H1 (cell line): ENCODE data around the gene MLANA. TPM values are rescaled to one million over a fixed set of nuclear protein-coding genes. Genes with fewer than 3 reads are reported as not detected.

Experiments
- CTCF ChIA-PET: fragments of 300-600 bp; sonication (Branson Sonifier 250); formaldehyde crosslinking; loops from one replicate; lab custom pipeline; 2021; ENCODE audit not compliant: partially characterized antibody; lab: Charles Lee
- POLR2A ChIA-PET: fragments of 300-600 bp; sonication (Branson Sonifier 250); formaldehyde crosslinking; loops from one replicate; lab custom pipeline; 2021; ENCODE audit warnings: inconsistent platforms; ENCODE audit not compliant: partially characterized antibody; lab: Charles Lee
- DNase-seq, 2 experiments: peaks; one replicate each; pipeline versions ENCODE4 v3.0.0 to v3.0.0-alpha.2; 2010 to 2022; ENCODE audit warnings: low spot score in 2 of 2, low read depth in 1 of 2, mixed read lengths in 1 of 2
- FAIRE-seq: peaks from 2 replicates; lab custom pipeline; 2011; peaks lifted over from hg19 to GRCh38; lab: Jason Lieb, UNC
- H2AFZ ChIP-seq: 2 replicates; pipeline ENCODE4 v1.8.1; 2012; ENCODE audit warnings: low read length, inconsistent platforms
- H2AK5ac ChIP-seq: 2 replicates; pipeline ENCODE4 v1.6.1; 2013; ENCODE audit warnings: low read depth, low read length
- H2BK120ac ChIP-seq: replicated peaks from 2 replicates; pipeline ENCODE3; 2013; ENCODE audit warnings: low read depth, low read length, inconsistent platforms
- H2BK12ac ChIP-seq: 2 replicates; pipeline ENCODE4 v1.6.1; 2013; ENCODE audit warnings: low read depth, low read length
- H2BK15ac ChIP-seq: 2 replicates; pipeline ENCODE4 v1.6.1; 2013; ENCODE audit warnings: low read length
- H2BK20ac ChIP-seq: 2 replicates; pipeline ENCODE4 v1.6.1; 2013; ENCODE audit warnings: low read length
- H2BK5ac ChIP-seq: 2 replicates; pipeline ENCODE4 v1.6.1; 2013; ENCODE audit warnings: low read depth, low read length
- H3K14ac ChIP-seq: 2 replicates; pipeline ENCODE4 v1.6.1; 2013; ENCODE audit warnings: inconsistent platforms; ENCODE audit not compliant: insufficient read length
- H3K18ac ChIP-seq: 2 replicates; pipeline ENCODE4 v1.6.1; 2013; ENCODE audit warnings: low read length; ENCODE audit errors: extremely low read depth
- H3K23ac ChIP-seq: 2 replicates; pipeline ENCODE4 v1.6.1; 2013; ENCODE audit warnings: inconsistent platforms; ENCODE audit not compliant: insufficient read length
- H3K23me2 ChIP-seq: 2 replicates; pipeline ENCODE4 v1.6.1; 2013; ENCODE audit warnings: low read depth, low read length
- H3K27ac ChIP-seq: 2 replicates; pipeline ENCODE4 v1.6.1; 2011; ENCODE audit warnings: low read depth, low read length, inconsistent platforms
- H3K27me3 ChIP-seq, 4 experiments: replicated peaks in 1 of 4; 1 replicate in 1 of 4; 2 replicates in 3 of 4; pipeline versions ENCODE4 v1.6.1 to v1.8.1; 2011 to 2013; ENCODE audit warnings: low read length in 3 of 4, mild to moderate bottlenecking in 3 of 4, inconsistent platforms in 2 of 4, mixed read lengths in 2 of 4, moderate library complexity in 1 of 4; ENCODE audit not compliant: control insufficient read depth in 3 of 4, insufficient read depth in 3 of 4; ENCODE audit errors: extremely low read depth in 1 of 4
- H3K36me3 ChIP-seq, 4 experiments: 2 replicates each; pipeline versions ENCODE4 v1.6.1 to v1.8.1; 2011 to 2013; ENCODE audit warnings: mild to moderate bottlenecking in 4 of 4, low read length in 3 of 4, moderate library complexity in 2 of 4, control low read depth in 1 of 4, inconsistent platforms in 1 of 4; ENCODE audit not compliant: insufficient read depth in 4 of 4, control insufficient read depth in 2 of 4
- H3K4ac ChIP-seq: replicated peaks from 2 replicates; pipeline ENCODE3; 2013; ENCODE audit warnings: low read length, low read depth, mixed read lengths, inconsistent platforms; ENCODE audit not compliant: insufficient read length
- H3K4me1 ChIP-seq, 4 experiments: replicated peaks in 1 of 4; 1 replicate in 1 of 4; 2 replicates in 3 of 4; pipeline versions ENCODE4 v1.6.1 to v1.8.1; 2011 to 2013; ENCODE audit warnings: low read length in 3 of 4, inconsistent platforms in 2 of 4, mixed read lengths in 1 of 4; ENCODE audit not compliant: insufficient read depth in 4 of 4, control insufficient read depth in 3 of 4
- H3K4me2 ChIP-seq, 2 experiments: 2 replicates each; pipeline versions ENCODE4 v1.6.1 to v1.8.1; 2011 to 2013; ENCODE audit warnings: low read depth in 2 of 2, low read length in 2 of 2, control low read depth in 1 of 2, inconsistent platforms in 1 of 2, mild to moderate bottlenecking in 1 of 2; ENCODE audit not compliant: insufficient read depth in 1 of 2
- H3K4me3 ChIP-seq, 4 experiments: fragments of 200-600, 300-600 bp in 1 of 4; sonication (generic), shearing (Covaris generic), sonication (Bioruptor Twin) in 1 of 4; 2 replicates each; pipeline versions ENCODE4 v1.5.1 to v1.8.1; 2011 to 2016; ENCODE audit warnings: low read length in 4 of 4, low read depth in 3 of 4, control low read depth in 2 of 4, inconsistent platforms in 2 of 4, mild to moderate bottlenecking in 2 of 4, mixed read lengths in 1 of 4, moderate library complexity in 1 of 4; ENCODE audit not compliant: insufficient read depth in 2 of 4; ENCODE audit errors: extremely low read depth in 1 of 4
- H3K56ac ChIP-seq: replicated peaks from 2 replicates; pipeline ENCODE3; 2013; ENCODE audit warnings: low read depth, mild to moderate bottlenecking, mixed read lengths, low read length, inconsistent platforms; ENCODE audit not compliant: insufficient read length
- H3K79me1 ChIP-seq: 2 replicates; pipeline ENCODE4 v1.6.1; 2013; ENCODE audit warnings: low read depth, low read length, control low read depth
- H3K79me2 ChIP-seq, 2 experiments: 2 replicates each; pipeline versions ENCODE4 v1.6.1 to v1.8.1; 2012 to 2013; ENCODE audit warnings: low read length in 2 of 2, mild to moderate bottlenecking in 2 of 2, inconsistent platforms in 1 of 2; ENCODE audit not compliant: insufficient read depth in 2 of 2, control insufficient read depth in 1 of 2
- H3K9ac ChIP-seq, 4 experiments: replicated peaks in 1 of 4; 1 replicate in 1 of 4; 2 replicates in 3 of 4; pipeline versions ENCODE4 v1.6.1 to v1.8.1; 2011 to 2013; ENCODE audit warnings: low read depth in 3 of 4, low read length in 3 of 4, control low read depth in 2 of 4, mild to moderate bottlenecking in 2 of 4, moderate library complexity in 2 of 4, inconsistent platforms in 1 of 4; ENCODE audit errors: extremely low read depth in 1 of 4
- H3K9me3 ChIP-seq, 2 experiments: 2 replicates each; pipeline versions ENCODE4 v1.6.1 to v1.8.1; 2012 to 2013; ENCODE audit warnings: mild to moderate bottlenecking in 2 of 2, moderate library complexity in 2 of 2, control low read depth in 1 of 2, inconsistent platforms in 1 of 2, low read depth in 1 of 2, low read length in 1 of 2, mixed read lengths in 1 of 2; ENCODE audit not compliant: insufficient read depth in 2 of 2
- H4K20me1 ChIP-seq, 2 experiments: replicated peaks in 1 of 2; 2 replicates each; pipeline versions ENCODE3 to v1.8.1; 2011 to 2013; ENCODE audit warnings: inconsistent platforms in 2 of 2, low read length in 2 of 2, mild to moderate bottlenecking in 1 of 2; ENCODE audit not compliant: insufficient read depth in 2 of 2, control insufficient read depth in 1 of 2
- H4K5ac ChIP-seq: 2 replicates; pipeline ENCODE4 v1.6.1; 2013; ENCODE audit warnings: low read length, low read depth, mixed read lengths, inconsistent platforms; ENCODE audit not compliant: insufficient read length
- H4K8ac ChIP-seq: 2 replicates; pipeline ENCODE4 v1.8.0; 2013; ENCODE audit warnings: mild to moderate bottlenecking, moderate library complexity, low read length, inconsistent platforms; ENCODE audit not compliant: insufficient read depth; ENCODE audit errors: extremely low read depth
- H4K91ac ChIP-seq: replicated peaks from 2 replicates; pipeline ENCODE3; 2013; ENCODE audit warnings: low read length, mixed read lengths, inconsistent platforms; ENCODE audit not compliant: insufficient read length
- ATF2 ChIP-seq: IDR thresholded peaks from 2 replicates; pipeline ENCODE4 v1.6.1; 2012; ENCODE audit warnings: low read length, inconsistent platforms
- CBX5 ChIP-seq: fragments of 300-800, 300-1000 bp; sonication (generic); IDR thresholded peaks from 2 replicates; pipeline ENCODE4 v1.7.1; 2016; ENCODE audit warnings: antibody characterized with exemption, low read length, low read depth
- CHD1 ChIP-seq: IDR thresholded peaks from 2 replicates; pipeline ENCODE4 v1.6.1; 2012; ENCODE audit warnings: low read depth, low read length, improper control_type of control experiment
- CTBP2 ChIP-seq: IDR thresholded peaks from 2 replicates; pipeline ENCODE4 v1.7.0; 2011; ENCODE audit warnings: borderline replicate concordance, mild to moderate bottlenecking, moderate library complexity, mixed read lengths, low read length; ENCODE audit not compliant: insufficient read depth, insufficient read length
- RFX5 ChIP-seq: IDR thresholded peaks from 2 replicates; pipeline ENCODE4 v1.6.1; 2011; ENCODE audit warnings: low read depth, low read length, improper control_type of control experiment, borderline replicate concordance
- WGBS, 2 experiments: shearing (Covaris generic) in 1 of 2; methylation state at CpG; one replicate each; pipeline versions ENCODE4 v1.1.6 to v1.1.7; 2013 to 2015; ENCODE audit warnings: low lambda C conversion rate in 2 of 2, mixed read lengths in 2 of 2, inconsistent platforms in 1 of 2, low coverage in 1 of 2, missing lambda C conversion rate in 1 of 2; ENCODE audit not compliant: insufficient replicate concordance in 2 of 2, insufficient coverage in 1 of 2, insufficient read length in 1 of 2; ENCODE audit errors: extremely low coverage in 1 of 2, missing lambda C conversion rate in 1 of 2; 5-methylcytosine and 5-hydroxymethylcytosine counted together
- polyA plus RNA-seq, 7 experiments: library from polyadenylated mRNA; depleted of rRNA in 3 of 7; stranded (reverse) in 5 of 7; unstranded in 2 of 7; fragments of >200 nt in 5 of 7; fragments of 200-250 nt in 2 of 7; gene quantifications; 1 replicate in 5 of 7; 2 replicates in 1 of 7; 4 replicates in 1 of 7; pipeline versions ENCODE4 v1.2.1 to v1.2.3, GENCODE V29; 2011 to 2013; ENCODE audit warnings: missing spikeins in 2 of 7, mixed read lengths in 2 of 7
- total RNA-seq: library from RNA; stranded (reverse); fragmentation: NEBNext Ultra II Directional; extraction: Animal tissue kit (Norgen Biotek cat#: 25700); gene quantifications from 2 replicates; pipeline ENCODE4 v1.2.1, GENCODE V29; 2021

MLANA gene
- total and polyA plus RNA-seq, 2 of the 8 experiments (the other 6 are each of a cell fraction or from before 2014, with no cell fraction given) = not detected

GRCh38 chr9:5846501-5846921 lies 44.2 kb upstream of the MLANA start:
- no peak overlapping the region for H2AFZ ChIP-seq
- CTCF ChIA-PET = interaction anchor here (1.2 to 1.5 kb wide), 3 partner anchors 14 to 48 kb away, joined by 3 to 4 read pairs (median 3); partner anchors contain the start of gene ERMP1
- TF ChIP-seq CHD1 (no peak), CBX5 (no peak), RFX5 (no peak), ATF2 (no peak), CTBP2 (no peak)
- FAIRE-seq (no peak), DNase-seq (no peak)
- H4K8ac ChIP-seq = no peak overlapping the region
- H3K23ac ChIP-seq = no peak overlapping the region
- no peak overlapping the region for H2BK12ac ChIP-seq
- 0 out of 4 replicates have a peak, but pooled peaks cover 0 to 3% of the 10 kb centered on the region in 2 experiments for H3K9me3 ChIP-seq
- no peak overlapping the region for H3K14ac ChIP-seq
- H3K27me3 ChIP-seq = no peaks in the 10 kb centered on the region
- no peak overlapping the region for H3K56ac ChIP-seq
- POLR2A ChIA-PET = no interaction called here
- WGBS, 2 experiments = 88% methylated on average over 4 of the region's 4 CpGs; no CpG with 5 or more reads in 1 of the 2 experiments
- H3K79me2 ChIP-seq = no peaks in the 10 kb centered on the region
- H2AK5ac ChIP-seq = no peak overlapping the region
- H3K79me1 ChIP-seq = no peaks in the 10 kb centered on the region
- no peak overlapping the region for H2BK120ac ChIP-seq
- no peak overlapping the region for H4K91ac ChIP-seq
- no peak overlapping the region for H4K5ac ChIP-seq
- no peak overlapping the region for H3K4me3 ChIP-seq
- H3K4ac ChIP-seq = no peak overlapping the region
- no peaks in the 10 kb centered on the region for H3K36me3 ChIP-seq
- no peaks in the 10 kb centered on the region for H4K20me1 ChIP-seq
- no peaks in the 10 kb centered on the region for H3K23me2 ChIP-seq
- H3K4me1 ChIP-seq = peaks cover 0 to 2% (median 0%) of the 10 kb centered on the region in 4 experiments; a peak in 1 of 7 replicates
- H2BK5ac ChIP-seq = no peak overlapping the region
- H3K18ac ChIP-seq = no peak overlapping the region
- no peak overlapping the region for H3K9ac ChIP-seq
- no peak overlapping the region for H3K4me2 ChIP-seq
- no peak overlapping the region for H3K27ac ChIP-seq
- no peak overlapping the region for H2BK15ac ChIP-seq
- no peak overlapping the region for H2BK20ac ChIP-seq
